Breast epithelium (tissue), 3 donors: ENCODE data around the gene SYCE3.

ENCODE experiments used
- CTCF ChIP-seq, 3 donors: fragments of 450-650 bp; IDR thresholded peaks; one replicate each; pipeline ENCODE4 v1.5.1; 2016 to 2017; ENCODE audit warnings: antibody characterized with exemption in 3 of 3, mild to moderate bottlenecking in 3 of 3, moderate library complexity in 3 of 3
- POLR2A ChIP-seq: fragments of 450-650 bp; IDR thresholded peaks from one replicate; pipeline ENCODE4 v1.6.1; 2016; ENCODE audit warnings: antibody characterized with exemption, mild to moderate bottlenecking, moderate library complexity

- TF ChIP-seq CTCF (IDR thresholded peaks at IDR 0.05) (no peak), POLR2A (no peak)
Observed at GRCh38 chr22:50573491-50574382, 11.0 kb upstream of the SYCE3 start.
